Skeletal muscle cell (primary cell): Measurements from ENCODE around the gene RPS16.
A peak's percentile ranks its signal among the peaks of the same experiment; 100 is the strongest.
"Not testable (repeated sequence)": the region's sequence is repeated elsewhere in the genome, so short reads cannot be mapped to it uniquely, and the experiment has no call there.

Experiments
- DNase-seq: peaks from one replicate; pipeline ENCODE4 v3.0.0-alpha.2; 2010; ENCODE audit warnings: low read depth
- H3K4me3 ChIP-seq: 2 replicates; pipeline ENCODE4 v1.5.1; 2011; ENCODE audit warnings: low read depth, mild to moderate bottlenecking, control low read depth, low read length, moderate library complexity

Gene RPS16

DNA sequence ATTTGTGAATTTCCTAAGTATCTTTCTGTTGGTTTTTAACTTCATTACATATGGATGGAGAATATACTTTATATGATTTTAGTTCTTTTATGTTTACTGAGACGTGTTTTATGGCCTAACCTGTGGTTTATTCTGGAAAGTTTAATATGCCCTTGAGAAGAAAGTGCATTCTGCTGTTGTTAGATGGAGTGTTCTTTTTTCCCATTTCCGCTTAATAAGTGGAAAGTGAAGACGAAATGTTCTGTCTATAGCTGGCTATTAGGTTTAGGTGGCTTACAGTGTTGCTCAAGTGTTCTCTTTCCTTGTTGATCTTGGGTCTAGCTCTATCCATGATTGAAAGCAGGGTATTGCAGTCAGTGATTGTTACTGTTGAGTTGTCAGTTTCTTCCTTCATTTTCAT is 27.7 kb upstream of the RPS16 start:
- DNase-seq, result no peak
- H3K4me3 ChIP-seq, result no peak overlapping the region

DNA sequence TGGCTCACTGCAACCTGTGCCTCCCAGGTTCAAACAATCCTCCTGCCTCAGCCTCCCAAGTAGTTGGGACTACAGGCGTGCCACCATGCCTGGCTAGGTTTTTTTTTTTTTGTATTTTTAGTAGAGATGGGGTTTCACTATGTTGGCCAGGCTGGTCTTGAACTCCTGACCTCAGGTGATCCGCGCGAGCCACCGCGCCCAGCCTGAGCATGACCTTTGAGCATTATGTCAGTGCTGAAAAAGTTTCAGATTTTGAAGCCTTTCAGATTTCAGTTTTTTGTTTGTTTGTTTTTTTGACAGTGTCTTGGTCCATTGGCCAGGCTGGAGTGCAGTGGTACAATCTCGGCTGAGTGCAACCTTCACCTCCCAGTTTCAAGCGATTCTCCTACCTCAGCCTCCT is 15.5 kb upstream of the RPS16 start:
- H3K4me3 ChIP-seq, DNase-seq: not testable (repeated sequence)

DNA sequence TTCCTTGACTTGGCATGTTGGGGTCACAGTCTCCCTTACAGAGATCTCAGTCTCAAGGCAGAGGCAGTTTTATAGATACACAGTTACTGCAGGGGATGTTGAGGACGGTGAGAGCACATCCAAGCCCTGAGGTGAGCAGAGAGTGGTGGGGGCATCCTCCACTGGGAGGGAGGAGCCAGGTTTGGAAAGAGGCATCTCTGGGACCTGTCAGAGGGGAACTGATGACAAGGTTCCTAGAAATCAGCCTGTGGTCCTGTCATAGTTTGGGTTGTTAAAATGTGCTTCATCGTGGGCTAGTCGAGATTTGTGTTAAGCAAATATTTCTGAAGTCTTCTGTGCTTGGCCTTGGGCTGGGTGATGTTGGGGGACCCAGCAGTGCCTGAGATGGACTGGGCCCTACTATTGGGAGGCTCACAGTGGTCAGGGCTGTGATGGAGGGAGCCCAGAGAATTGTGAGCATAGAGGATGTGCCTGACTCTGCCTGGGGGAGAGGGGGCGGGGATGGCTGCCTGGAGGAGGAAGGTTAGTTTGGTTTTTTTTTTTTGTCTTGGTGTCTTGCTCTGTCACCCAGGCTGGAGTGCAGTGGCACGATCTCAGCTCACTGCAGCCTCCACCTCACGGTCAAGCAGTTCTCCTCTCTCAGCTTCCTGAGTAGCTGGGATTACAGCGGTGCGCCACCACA is 13.5 kb upstream of the RPS16 start:
- no peak overlapping the region for H3K4me3 ChIP-seq
- DNase-seq, result no peak

DNA sequence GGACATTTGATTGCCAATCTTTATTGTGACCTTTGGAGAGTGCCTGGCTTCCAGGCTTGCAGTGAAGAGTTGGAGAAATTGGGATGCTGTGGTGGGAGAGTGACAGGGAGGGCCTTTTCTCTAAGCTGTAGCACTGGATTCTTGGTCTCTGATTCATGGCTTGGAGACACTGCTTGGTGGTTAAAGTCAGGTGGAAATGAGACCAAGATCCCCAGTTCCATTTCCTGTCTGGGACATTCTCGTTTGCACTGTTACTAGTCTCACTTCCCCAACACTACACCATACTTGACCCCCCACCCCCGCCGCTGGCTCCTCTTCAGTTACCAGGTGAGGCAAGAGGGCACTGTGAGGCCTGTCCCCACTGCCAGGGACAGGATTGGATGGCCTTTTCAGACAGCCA is 12.5 kb upstream of the RPS16 start:
- DNase-seq, result no peak

DNA sequence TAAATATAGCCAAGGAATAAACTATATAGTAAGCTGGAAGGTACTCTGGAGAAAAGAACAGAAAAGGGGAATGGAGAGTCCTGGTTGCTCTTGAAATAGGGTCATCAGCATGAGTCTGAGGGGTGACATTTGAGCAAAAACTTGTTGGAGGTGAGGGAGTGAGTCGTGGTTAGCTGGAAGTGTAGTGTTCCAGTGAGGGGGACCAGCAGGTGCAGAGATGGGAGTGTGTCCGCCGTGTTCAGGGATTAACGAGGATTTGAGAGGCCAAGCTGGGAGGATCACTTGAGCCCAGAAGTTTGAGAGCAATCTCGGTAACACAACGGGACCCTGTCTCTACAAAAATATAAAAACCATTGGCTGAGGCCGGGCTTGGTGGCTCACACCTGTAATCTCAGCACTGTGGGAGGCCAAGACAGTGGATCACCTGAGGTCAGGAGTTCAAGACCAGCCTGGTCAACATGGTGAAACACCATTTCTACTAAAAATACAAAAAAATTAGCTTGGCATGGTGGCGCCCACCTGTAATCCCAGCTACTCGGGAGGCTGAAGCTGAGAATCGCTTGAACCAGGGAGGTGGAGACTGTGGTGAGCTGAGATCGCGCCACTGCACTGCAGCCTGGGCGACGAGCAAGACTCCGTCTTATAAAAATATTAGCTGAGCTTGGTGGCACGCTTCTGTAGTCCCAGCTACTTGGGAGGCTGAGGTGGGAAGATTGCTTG is 10.8 kb upstream of the RPS16 start:
- H3K4me3 ChIP-seq, result peak overlapping the region; percentile 100
- no peak for DNase-seq

More for the DNA sequence above, 12.5 kb upstream of the RPS16 start:
- no peak overlapping the region for H3K4me3 ChIP-seq

DNA sequence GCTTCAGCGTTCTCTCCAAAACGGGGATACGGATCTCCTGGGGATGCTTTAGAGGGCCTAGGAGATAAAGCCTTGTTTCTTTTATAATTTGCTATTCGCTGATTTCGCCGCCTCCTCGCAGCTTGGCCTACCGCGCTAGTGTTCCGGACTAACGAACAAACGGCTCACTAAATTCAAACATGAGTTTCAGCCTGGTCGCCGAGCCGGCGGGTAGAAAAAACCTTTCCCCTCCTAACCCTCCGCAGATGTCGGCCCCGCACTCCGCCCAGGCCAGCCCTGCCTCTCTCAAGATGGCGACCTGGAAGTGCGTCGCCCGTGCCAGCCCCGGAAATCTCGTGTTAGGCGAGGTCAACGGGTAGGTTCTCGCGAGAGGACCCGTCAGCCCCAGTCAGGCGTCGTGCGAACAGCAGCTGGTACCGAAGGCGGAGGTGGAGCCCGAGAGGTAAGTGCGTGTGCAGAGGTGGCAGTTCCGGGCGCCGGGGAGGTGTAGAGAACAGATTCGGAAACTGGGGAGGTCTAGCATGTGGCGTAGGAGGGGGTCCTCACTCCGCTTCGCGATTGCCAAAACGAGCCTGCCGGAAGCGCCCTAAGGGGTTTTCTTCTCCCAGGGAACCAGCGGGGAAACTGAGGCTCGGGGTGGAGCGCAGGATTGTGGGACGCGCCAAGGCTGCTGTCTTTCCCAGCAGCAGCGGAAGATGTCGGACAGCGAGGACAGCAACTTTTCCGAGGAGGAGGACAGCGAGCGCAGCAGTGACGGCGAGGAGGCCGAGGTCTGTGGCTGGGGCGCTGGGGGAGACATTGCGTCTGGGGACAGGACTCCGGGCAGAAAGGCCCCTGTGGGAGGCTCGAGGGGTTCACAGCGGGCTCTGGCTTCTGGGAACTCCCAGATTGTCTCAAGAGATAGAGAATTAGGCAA is 9.7 kb upstream of the RPS16 start, which contains the start of gene SUPT5H:
SUPT5H (plus strand) TSS at position 387 of the 916 bp plus-strand sequence; CDS start at position 696, 309 bp downstream.
- DNase-seq, result peak; percentile 90
- H3K4me3 ChIP-seq, result peak within 1 kb of the TSS; percentile 100

DNA sequence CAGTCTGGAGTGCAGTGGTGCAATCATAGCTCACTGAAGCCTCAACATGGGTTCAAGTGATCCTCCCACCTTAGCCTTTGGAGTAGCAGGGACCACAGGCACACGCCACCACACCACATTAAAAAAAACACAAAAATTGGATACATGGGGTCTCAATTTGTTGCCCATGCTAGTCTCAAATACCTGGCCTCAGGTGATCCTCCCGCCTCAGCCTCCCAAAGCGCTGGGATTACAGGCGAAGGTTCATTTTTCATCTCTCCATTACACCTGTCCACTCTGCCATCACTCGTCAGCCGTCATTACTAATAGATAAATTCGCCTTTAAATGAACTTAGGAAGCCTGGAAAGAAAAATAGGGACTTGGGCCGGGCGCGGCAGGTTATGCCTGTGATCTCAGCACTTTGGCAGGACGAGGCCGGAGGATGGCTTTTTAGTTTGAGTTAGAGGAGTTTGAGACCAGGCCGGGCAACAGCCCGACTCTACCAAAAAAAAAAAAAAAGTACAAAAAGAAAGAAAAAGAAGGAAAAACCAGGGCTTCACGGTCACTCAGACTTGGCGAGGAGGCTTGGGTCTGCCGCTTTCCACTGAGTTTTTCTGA is 8.9 kb upstream of the RPS16 start:
- DNase-seq, result no peak
- peak overlapping the region; percentile 100 for H3K4me3 ChIP-seq

DNA sequence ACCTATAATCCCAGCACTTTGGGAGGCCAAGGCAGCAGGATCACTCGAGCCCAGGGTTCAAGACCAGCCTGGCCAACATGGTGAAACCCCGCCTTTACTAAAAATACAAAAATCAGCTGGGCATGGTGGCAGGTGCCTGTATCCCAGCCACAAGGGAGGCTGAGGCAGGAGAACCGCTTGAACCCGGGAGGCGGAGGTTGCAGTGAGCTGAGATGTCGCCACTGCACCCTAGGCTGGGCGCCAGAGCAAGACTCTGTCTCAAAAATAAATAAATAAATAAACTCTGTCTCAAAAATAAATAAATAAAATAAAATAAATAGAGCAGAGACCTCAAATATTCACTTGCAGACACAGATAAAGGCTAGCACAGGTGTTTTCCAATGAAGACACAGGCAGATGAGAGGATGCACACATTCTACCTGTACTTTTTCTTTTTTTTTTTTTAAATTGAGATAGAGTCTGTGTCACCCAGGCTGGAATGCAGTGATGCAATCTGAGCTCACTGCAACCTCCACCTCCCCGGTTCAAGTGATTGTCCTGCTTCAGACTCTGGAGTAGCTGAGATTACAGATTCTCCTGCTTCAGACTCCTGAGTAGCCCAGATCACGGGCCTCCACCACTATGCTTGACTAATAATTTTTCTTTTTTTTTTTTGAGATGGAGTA is 2.7 kb upstream of the RPS16 start:
- no peak overlapping the region for H3K4me3 ChIP-seq
- DNase-seq, result no peak

DNA sequence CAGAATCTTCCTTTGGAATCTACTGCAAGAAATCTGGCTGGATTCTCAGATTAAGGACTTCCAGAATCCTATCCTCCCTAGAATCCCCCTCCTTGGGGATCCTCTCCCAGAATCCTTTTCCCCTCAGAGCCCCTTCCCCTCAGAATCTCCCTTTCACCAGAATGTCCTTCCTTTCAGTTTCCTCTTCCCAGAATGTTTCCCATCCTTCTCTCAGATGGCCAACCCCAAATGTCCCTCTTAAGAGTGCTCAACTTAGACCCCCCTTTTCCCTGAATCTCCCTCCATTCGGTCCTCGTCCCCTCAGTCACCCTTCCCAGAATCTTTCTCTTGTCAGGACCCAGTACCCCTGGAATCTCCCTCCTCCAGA is 584 bp upstream of the RPS16 start:
- no peak for DNase-seq
- H3K4me3 ChIP-seq, result peak overlapping the region; percentile 73

DNA sequence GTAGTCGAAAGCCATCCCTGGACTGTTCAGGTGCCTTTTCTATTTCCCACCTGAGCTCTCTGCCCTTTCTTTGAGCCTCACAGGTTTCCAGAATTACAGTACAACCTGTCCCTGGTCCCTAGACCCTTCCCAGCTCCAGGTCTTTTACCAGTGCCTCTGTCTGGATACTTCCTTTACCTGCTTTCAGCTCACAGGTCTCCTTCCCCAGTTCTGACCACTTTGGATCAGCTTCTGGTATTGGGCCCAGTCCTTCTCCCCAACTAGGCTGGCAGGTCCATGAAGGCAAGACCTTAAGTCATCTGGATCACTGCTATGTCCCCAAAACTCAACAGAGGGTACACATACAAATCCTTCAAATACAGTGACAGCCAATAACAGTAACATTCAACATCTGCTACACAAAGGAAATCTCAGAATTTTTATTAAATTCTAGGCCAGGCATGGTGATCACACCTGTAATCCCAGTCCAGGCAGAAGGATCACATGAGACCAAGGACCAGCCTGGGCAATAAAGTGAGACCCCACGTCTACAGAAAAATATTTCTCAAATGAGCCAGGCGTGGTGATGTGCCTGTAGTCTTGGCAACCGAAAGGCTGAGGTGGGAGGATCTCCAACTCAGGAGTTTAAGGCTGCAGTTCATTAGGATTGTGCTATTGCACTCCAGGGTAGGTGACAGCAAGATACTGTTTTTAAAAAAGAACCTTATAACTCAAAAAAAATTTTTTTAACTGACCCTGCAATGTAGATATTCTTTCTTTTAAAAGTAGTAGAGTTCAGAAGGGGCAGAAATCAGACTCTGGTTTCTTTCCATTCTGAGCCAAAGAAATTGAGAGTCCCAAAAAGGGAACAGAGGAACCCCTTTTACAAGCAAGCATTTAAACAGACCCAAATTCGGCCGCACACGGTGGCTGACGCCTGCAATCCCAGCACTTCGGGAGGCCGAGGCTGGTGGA is 1.3 kb downstream of the RPS16 start:
- H3K4me3 ChIP-seq, result peak overlapping the region; percentile 73
- no peak for DNase-seq

DNA sequence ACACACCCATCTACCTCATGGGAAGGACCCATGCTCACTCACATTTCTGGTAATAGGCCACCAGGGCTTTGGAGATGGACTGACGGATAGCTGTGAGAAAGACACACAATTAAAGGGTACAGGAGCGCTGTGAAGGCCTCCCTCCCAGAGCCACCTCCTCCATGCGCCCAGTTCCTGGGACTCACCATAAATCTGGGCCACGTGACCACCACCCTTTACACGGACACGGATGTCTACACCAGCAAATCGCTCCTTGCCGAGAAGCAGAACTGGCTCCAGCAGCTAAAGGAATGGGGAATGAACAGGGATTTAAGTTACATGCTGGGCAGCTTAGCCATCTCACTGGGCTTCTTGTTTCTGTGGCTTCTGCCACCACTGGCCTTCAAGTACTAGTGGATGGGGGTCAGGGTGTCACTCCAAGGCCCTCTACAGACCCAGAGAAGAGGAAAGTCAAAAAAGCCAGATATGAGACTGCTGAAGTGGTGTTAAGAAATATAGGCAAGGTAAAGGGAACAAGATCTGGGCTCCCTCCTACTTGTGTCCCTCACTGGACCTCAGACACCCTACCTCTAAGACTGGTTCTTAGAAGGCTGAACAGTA is 2.2 kb downstream of the RPS16 start:
- DNase-seq, result no peak
- H3K4me3 ChIP-seq, result no peak overlapping the region

DNA sequence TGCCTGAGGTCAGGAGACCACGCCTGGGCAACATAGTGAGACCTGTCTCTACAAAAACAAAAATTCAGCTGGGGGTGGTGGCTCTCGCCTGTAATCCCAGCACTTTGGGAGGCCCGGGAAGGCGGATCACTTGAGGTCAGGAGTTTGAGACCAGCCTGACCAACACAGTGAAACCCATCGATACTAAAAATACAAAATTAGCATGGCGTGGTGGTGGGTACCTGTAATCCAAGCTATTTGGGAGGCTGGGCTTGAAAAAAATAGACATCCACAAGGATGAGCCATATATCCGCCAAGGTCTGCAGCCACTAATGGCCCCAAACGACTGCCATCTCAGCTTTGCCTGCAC is 3.1 kb downstream of the RPS16 start:
- H3K4me3 ChIP-seq, result no peak overlapping the region
- no peak for DNase-seq

DNA sequence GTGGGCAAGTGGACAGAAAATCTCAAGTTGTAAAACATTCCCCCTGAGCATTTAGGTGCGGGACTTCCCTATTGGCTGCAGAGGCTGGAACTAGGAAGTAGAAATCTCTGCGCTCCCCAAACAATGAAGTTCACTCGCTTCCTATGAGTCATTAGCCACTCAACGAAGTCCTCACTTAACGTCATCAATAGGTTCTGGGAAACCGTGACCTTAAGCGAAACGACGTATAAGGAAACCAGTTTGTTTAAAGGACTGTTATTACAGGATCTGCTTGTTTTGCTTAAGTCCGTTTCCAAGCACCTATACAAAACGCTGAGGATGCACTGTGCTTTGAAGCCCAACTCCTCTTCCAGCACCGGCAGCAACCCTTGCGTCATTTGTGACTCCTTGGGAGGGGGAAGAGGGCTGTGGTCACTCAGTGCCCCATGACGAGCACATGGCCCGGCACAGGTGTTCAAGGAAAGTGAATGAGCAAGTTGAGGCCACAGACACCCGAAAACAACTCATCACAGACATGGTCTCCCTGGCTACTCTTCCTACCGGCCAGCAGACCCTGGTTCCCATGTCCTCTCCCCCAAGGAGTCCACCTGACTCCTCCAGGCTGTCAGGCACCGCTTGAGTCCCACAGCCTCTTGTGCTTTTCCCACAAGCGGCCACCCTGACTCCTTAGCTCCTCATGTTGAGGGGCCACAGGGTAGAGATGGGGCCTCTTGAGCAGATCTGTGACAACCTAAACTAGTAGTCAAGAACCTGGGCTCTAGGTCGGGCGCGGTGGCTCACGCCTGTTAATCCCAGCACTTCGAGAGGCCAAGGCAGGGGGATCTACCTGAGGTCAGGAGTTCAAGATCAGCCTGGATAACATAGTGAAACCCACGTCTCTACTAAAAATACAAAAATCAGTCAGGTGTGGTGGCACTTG is 4.8 kb downstream of the RPS16 start:
- DNase-seq, result peak; percentile 96
- H3K4me3 ChIP-seq, result no peak overlapping the region

DNA sequence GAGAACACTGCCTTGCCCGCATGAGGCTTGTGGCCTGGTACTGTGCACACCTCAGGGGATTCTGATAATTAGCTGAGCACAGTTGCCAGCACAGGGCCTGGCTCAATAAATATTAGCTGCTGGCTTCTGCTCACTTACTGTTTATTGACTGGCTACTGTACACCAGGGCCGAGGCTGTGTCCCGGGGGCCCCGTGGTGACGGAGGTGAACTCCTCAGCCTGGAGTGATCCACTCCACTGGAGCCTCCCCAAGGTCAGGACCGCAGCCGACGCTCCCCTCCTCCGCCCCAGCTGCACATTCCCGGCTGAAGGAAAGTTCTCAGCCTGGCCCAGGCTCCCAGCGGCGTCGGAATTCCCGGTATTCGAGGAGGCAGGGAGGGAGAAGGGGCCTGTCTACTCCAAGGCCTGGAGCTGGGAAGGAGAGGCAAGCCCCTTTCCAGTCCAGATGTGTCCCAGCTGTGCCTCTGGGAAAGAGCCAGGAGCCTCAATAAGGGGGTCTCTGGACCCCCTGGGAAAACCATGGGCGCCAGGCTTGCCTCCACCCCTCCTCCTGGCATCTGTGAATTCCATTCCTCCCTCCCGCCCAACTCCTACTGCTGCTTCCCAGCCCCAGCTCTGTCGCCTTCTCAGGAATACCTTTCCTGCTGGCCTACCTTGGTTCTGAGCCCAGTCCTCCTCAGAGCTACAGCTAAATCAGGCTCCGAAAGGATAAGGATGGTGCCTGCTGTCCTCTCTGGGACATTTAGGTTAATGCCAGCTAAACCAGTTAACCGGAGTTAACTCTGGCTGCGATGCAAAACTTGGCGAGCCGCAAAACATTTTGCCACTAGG is 7.3 kb downstream of the RPS16 start:
- no peak overlapping the region for H3K4me3 ChIP-seq
- DNase-seq, result peak; percentile 84

DNA sequence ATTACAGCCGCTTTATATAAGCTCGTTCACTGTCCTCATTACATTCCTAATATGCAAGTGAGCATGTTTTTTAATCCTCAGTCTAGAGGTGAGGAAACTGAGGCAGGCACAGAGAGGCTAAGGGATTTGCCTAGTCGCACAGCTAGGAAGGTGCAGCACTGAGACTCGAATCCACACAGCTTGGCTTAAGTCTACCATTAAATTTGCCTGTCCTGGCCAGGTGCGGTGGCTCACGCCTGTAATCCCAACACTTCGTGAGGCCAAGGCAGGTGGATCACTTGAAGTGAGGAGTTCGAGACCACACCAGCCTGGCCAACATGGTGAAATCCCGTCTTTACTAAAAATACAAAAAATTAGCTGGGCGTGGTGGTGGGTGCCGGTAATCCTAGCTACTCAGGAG is 8.0 kb downstream of the RPS16 start:
- H3K4me3 ChIP-seq, result no peak overlapping the region
- DNase-seq, result no peak

DNA sequence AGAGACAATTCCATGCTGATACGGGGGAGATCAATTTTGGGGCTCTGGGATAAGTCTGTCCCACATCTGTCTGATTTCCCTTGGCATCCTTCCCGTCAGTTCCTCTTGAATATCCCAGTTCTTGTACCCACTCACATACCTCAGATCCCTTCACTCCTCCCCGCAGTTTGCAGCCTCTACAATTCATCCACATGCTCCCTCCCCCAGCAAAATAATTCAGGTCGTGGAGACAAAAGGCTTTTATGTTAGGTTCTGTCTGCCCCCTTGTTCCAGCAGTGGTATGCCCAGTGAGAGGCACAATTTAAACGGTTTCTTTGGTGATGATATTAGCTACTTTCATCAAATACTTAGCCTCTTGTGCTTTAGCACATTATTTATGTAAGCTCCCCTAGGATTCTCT is 9.6 kb downstream of the RPS16 start:
- no peak for DNase-seq
- no peak overlapping the region for H3K4me3 ChIP-seq
